ENCODE results near the gene KIFC3. TPM values are rescaled to one million over a fixed set of nuclear protein-coding genes. Genes with fewer than 3 reads are reported as not detected.

KIFC3 gene
- total and polyA plus RNA-seq, 2 of the 13 experiments (the other 11 are each of a cell fraction or from before 2014, with no cell fraction given) = 42.1 to 45.3 TPM

GRCh38 chr16:57810197-57811031 is 8.1 kb upstream of the KIFC3 start (continued):
- TF ChIP-seq U2AF1 (optimal IDR thresholded peaks at IDR 0.05; ENCODE audit: low read depth, low read length) (peak; percentile 40), ZNF740 (CRISPR knock-in tag; IDR thresholded peaks at IDR 0.05) (no peak), ZNF256 (CRISPR knock-in tag; conservative IDR thresholded peaks at IDR 0.05) (no peak), BRF2 (CRISPR knock-in tag; IDR thresholded peaks at IDR 0.05) (no peak), HDAC1 (CRISPR knock-in tag; IDR thresholded peaks at IDR 0.05) (peak; percentile 93), POGK (CRISPR knock-in tag; conservative IDR thresholded peaks at IDR 0.05) (peak; percentile 86), ZBTB33 (CRISPR knock-in tag; IDR thresholded peaks at IDR 0.05) (peak; percentile 87), KDM4B (CRISPR knock-in tag; IDR thresholded peaks at IDR 0.05) (no peak), KLF15 (CRISPR knock-in tag; IDR thresholded peaks at IDR 0.05; ENCODE audit: borderline replicate concordance) (no peak), ZBTB14 (CRISPR knock-in tag; IDR thresholded peaks at IDR 0.05) (no peak), ELK4 (CRISPR knock-in tag; IDR thresholded peaks at IDR 0.05; ENCODE audit: borderline replicate concordance) (no peak), GABPA (IDR thresholded peaks at IDR 0.05; ENCODE audit: low read depth, low read length) (no peak), GABPA (CRISPR knock-in tag; IDR thresholded peaks at IDR 0.05; ENCODE audit: low read depth) (peak; percentile 83), ZNF292 (CRISPR knock-in tag; IDR thresholded peaks at IDR 0.05; ENCODE audit: borderline replicate concordance, low read depth) (peak; percentile 96), POGZ (CRISPR knock-in tag; IDR thresholded peaks at IDR 0.05) (peak; percentile 69), HMG20B (CRISPR knock-in tag; conservative IDR thresholded peaks at IDR 0.05) (no peak), ZNF569 (CRISPR knock-in tag; IDR thresholded peaks at IDR 0.05; ENCODE audit: borderline replicate concordance) (peak; percentile 60; the same call in 1 of the 2 replicates), ARID3A (IDR thresholded peaks at IDR 0.05; ENCODE audit: low read depth, low read length) (no peak), DR1 (CRISPR knock-in tag; IDR thresholded peaks at IDR 0.05) (no peak)

Measured in HepG2 (cell line).